ENCODE results near the gene CES2.

- no peak for TF ChIP-seq CTCF (tag by site-specific recombination; IDR thresholded peaks at IDR 0.05)
- TF ChIP-seq ZNF274 (IDR thresholded peaks at IDR 0.05; ENCODE audit: low read length): no peak
- TF ChIP-seq ZNF274 (tag by site-specific recombination; IDR thresholded peaks at IDR 0.05; ENCODE audit: borderline replicate concordance): no peak
- TF ChIP-seq REST (tag by site-specific recombination; IDR thresholded peaks at IDR 0.05): no peak
- no peak for TF ChIP-seq ZBTB17 (tag by site-specific recombination; IDR thresholded peaks at IDR 0.05)
- TF ChIP-seq ZBTB26 (tag by site-specific recombination; optimal IDR thresholded peaks at IDR 0.05): no peak
- no peak for TF ChIP-seq ZIC2 (tag by site-specific recombination; IDR thresholded peaks at IDR 0.05)
- no peak for TF ChIP-seq ZNF394 (tag by site-specific recombination; IDR thresholded peaks at IDR 0.05; ENCODE audit: borderline replicate concordance)
- TF ChIP-seq GLI2 (tag by site-specific recombination; IDR thresholded peaks at IDR 0.05; ENCODE audit: borderline replicate concordance, low read depth): no peak
- no peak for TF ChIP-seq SP2 (tag by site-specific recombination; IDR thresholded peaks at IDR 0.05)
- no peak for TF ChIP-seq ZNF629 (tag by site-specific recombination; IDR thresholded peaks at IDR 0.05)
- no peak for TF ChIP-seq ZFP69B (tag by site-specific recombination; IDR thresholded peaks at IDR 0.05)
- TF ChIP-seq ZNF704 (tag by site-specific recombination; IDR thresholded peaks at IDR 0.05): no peak
- no peak for TF ChIP-seq BCL11B (tag by site-specific recombination; IDR thresholded peaks at IDR 0.05; ENCODE audit: low read depth)
Measured at GRCh38 chr16:66940236-66940635, 4.9 kb downstream of the CES2 start.

Measured in HEK293 (cell line).